ENCODE measurements around the gene POU4F2. TPM values are rescaled to one million over a fixed set of nuclear protein-coding genes. Genes with fewer than 3 reads are reported as not detected.

The POU4F2 gene
- total RNA-seq, 1 experiment from 2014 or later = not detected

- Histone ChIP-seq H3K9me2 (ENCODE audit: insufficient read depth) (no peaks in the 10 kb centered on the region; the same call in 1 of the 2 replicates), H3K9me3 (ENCODE audit: control insufficient read depth in 1 of 2, insufficient read depth in 1 of 2, low read depth in 1 of 2, low read length in 2 of 2) (no peaks in the 10 kb centered on the region), H3K9ac (ENCODE audit: low read length) (no peak overlapping the region), H3K79me2 (ENCODE audit: insufficient read depth, low read length) (no peaks in the 10 kb centered on the region), H3K27ac (ENCODE audit: low read depth, low read length) (no peak overlapping the region), H3K4me3 (replicated peaks in 1 of 2; ENCODE audit: low read depth in 1 of 2, low read length in 2 of 2) (no peak overlapping the region), H2AFZ (ENCODE audit: low read depth, low read length, poor library complexity, severe bottlenecking) (no peak overlapping the region), H3K27me3 (ENCODE audit: insufficient read depth, low read length) (peaks cover 4% of the 10 kb centered on the region; the same call in 1 of the 2 replicates), H4K20me1 (ENCODE audit: insufficient read depth) (no peaks in the 10 kb centered on the region), H3K4me1 (ENCODE audit: control insufficient read depth in 1 of 2, insufficient read depth in 2 of 2, low read length in 2 of 2) (no peaks in the 10 kb centered on the region), H3K4me2 (ENCODE audit: low read length) (no peak overlapping the region), H3K36me3 (ENCODE audit: control insufficient read depth in 1 of 2, insufficient read depth in 2 of 2, low read length in 2 of 2) (no peaks in the 10 kb centered on the region)
- POLR2A ChIA-PET = no interaction called here
- TF ChIP-seq ELF1 (IDR thresholded peaks at IDR 0.05; ENCODE audit: borderline replicate concordance, low read depth) = no peak
- TF ChIP-seq ZFX (IDR thresholded peaks at IDR 0.05) = no peak
- TF ChIP-seq EZH2 (IDR thresholded peaks at IDR 0.05) = no peak
- no peak for TF ChIP-seq SIN3A (IDR thresholded peaks at IDR 0.05; ENCODE audit: low read depth)
- intact Hi-C loops (cut with micrococcal nuclease) = no loop called here
- ATAC-seq = no peak
- no peak for DNase-seq (ENCODE audit: low read depth, low spot score)
- CTCF ChIA-PET = no interaction called here
- RAD21 ChIA-PET (ENCODE audit: low non-redundant PET in 1 of 2, low total read pairs in 2 of 2, uncharacterized antibody in 2 of 2, unreplicated experiment in 2 of 2) = no interaction called here
- BruUV-seq (replicated peaks) = no TSS peak
Observed at GRCh38 chr4:146640021-146640464, 1.4 kb downstream of the POU4F2 start.

- Histone ChIP-seq H3K27me3 (ENCODE audit: insufficient read depth, low read length) (peaks cover 2% of the 10 kb centered on the region; the same call in 1 of the 2 replicates), H3K9ac (ENCODE audit: low read length) (no peak overlapping the region), H3K36me3 (ENCODE audit: control insufficient read depth in 1 of 2, insufficient read depth in 2 of 2, low read length in 2 of 2) (no peaks in the 10 kb centered on the region), H3K4me2 (ENCODE audit: low read length) (no peak overlapping the region), H3K4me1 (ENCODE audit: control insufficient read depth in 1 of 2, insufficient read depth in 2 of 2, low read length in 2 of 2) (no peaks in the 10 kb centered on the region), H3K9me2 (ENCODE audit: insufficient read depth) (no peaks in the 10 kb centered on the region; the same call in 1 of the 2 replicates), H3K9me3 (ENCODE audit: control insufficient read depth in 1 of 2, insufficient read depth in 1 of 2, low read depth in 1 of 2, low read length in 2 of 2) (no peaks in the 10 kb centered on the region), H3K27ac (ENCODE audit: low read depth, low read length) (no peak overlapping the region), H3K4me3 (replicated peaks in 1 of 2; ENCODE audit: low read depth in 1 of 2, low read length in 2 of 2) (no peak overlapping the region), H4K20me1 (ENCODE audit: insufficient read depth) (no peaks in the 10 kb centered on the region), H2AFZ (ENCODE audit: low read depth, low read length, poor library complexity, severe bottlenecking) (no peak overlapping the region), H3K79me2 (ENCODE audit: insufficient read depth, low read length) (no peaks in the 10 kb centered on the region)
- TF ChIP-seq CBX3 (IDR thresholded peaks at IDR 0.05; ENCODE audit: low read depth) = no peak
- TF ChIP-seq SRF (IDR thresholded peaks at IDR 0.05; ENCODE audit: low read depth) = no peak
- RAD21 ChIA-PET (ENCODE audit: low non-redundant PET in 1 of 2, low total read pairs in 2 of 2, uncharacterized antibody in 2 of 2, unreplicated experiment in 2 of 2) = no interaction called here
- POLR2A ChIA-PET = no interaction called here
- DNase-seq (ENCODE audit: low read depth, low spot score) = no peak
- BruUV-seq (replicated peaks) = no TSS peak
- CTCF ChIA-PET = no interaction called here
- no peak for ATAC-seq
- intact Hi-C loops (cut with micrococcal nuclease) = no loop called here
Observed at GRCh38 chr4:146640465-146641061, 1.9 kb downstream of the POU4F2 start.

All from HCT116 (cell line).